GM19193 (cell line): ENCODE results near the gene MAPK8IP1.

Experiments used
- POLR2A ChIP-seq: IDR thresholded peaks from 4 replicates; pipeline ENCODE4 v1.6.1; 2011; ENCODE audit not compliant: insufficient read depth, insufficient read length; ENCODE audit errors: extremely low read depth

MAPK8IP1 gene

DNA sequence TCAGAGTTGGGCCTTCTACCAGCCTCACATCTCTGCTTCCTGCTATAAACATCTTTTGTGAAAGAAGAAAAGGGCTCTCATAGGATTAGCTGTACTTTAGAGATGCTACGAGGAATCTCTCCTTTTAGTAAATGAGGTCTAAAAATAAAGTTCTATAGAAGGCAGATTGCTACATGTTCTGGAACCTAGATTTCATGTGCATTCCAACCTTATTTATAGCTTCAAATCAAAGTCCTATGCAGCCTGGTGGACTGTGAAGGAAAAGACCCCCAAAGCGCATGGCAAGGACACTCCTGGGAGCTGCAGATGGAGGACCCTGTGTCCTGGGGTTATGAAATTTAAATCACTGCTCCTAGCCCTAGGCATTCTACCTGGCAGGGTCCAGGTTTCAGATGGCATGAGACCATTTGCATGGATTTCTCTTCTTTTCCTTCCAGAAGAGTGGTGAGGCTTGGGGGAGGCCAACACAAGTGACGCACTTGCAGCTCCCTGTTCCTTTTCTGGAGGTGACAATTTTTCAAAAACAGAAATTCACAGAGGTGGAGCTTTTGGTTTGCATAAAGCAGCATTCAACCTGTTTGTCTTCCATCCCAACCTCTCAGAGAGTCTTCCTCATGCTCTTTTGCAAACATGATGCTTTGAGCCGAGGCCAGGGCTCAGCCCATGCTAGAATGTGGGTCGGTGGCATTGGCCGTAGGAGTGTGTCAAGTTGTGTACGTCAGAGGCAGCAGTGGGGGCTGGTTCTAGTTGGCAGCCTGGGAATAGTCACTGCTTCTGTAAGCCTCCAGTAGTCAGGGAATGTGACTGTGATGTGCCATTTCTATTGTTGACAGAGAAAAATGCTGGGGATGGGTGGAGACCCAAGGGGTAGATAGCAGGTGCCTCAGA, 31.9 kb upstream of the MAPK8IP1 start:
- no peak for TF ChIP-seq POLR2A

DNA sequence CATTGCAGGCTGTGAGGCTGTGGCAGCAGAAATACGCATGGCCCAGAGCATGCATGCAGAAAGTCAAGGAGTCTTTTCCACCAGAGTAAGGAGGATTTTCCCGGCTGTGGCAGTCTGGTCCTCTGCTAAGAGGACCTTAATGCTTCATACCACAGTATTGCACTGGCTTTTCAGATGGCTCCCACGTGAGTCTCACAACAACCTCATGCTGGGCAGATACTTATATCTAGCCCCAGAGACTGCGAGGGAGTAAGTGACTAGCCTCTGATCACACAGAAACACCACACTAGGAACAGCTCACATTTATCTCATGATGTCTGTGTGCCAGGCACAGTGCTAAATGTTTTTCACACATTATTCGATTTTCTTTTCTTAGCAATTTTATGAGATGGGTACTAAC, 30.1 kb upstream of the MAPK8IP1 start:
- TF ChIP-seq POLR2A = no peak

DNA sequence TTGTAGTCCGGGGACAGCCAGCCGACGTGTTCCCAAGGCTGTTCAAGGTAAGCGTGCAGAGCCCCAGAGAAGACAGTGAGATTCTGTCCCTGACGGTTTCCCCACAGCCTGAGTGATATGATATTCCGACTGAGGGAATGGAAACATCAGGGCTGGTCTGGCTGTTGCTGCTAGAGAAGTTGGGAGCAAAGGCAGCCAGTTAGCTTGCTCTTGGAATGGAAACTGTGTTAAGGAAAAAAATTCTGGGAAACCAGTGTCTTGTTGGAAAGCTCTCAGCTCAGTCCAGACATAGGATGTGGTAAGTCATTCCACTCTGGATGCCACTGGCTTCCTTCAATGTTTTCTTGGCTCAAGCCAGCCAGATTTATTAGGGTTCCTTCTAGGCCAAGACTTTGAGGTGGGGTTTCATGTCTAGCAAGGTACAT, 29.4 kb upstream of the MAPK8IP1 start:
- no peak for TF ChIP-seq POLR2A

DNA sequence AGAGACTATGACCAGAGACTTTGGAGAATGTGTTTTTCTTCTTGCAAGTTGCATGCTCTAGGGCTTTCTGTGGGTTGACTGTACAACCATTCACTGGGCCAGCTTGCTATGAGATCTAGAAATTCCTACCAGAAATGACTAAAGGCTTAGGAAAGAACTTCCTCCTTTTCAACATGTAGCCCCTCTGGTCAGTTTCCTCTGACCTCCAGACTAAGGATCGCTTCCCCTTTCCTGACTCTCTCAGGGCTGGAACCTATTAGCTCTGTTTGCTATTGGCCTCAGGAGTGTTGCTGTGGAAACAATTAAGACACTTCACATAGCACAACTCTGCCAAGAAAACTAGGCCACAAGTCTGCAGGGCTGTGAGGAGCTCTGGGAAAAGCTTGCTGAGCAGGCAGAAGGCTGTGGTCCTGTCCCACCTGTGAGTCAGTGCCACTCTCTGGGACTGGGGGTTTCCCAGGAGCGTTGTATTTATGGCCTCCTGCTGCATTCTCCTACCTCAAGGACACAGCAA, 27.4 kb upstream of the MAPK8IP1 start:
- TF ChIP-seq POLR2A = no peak

DNA sequence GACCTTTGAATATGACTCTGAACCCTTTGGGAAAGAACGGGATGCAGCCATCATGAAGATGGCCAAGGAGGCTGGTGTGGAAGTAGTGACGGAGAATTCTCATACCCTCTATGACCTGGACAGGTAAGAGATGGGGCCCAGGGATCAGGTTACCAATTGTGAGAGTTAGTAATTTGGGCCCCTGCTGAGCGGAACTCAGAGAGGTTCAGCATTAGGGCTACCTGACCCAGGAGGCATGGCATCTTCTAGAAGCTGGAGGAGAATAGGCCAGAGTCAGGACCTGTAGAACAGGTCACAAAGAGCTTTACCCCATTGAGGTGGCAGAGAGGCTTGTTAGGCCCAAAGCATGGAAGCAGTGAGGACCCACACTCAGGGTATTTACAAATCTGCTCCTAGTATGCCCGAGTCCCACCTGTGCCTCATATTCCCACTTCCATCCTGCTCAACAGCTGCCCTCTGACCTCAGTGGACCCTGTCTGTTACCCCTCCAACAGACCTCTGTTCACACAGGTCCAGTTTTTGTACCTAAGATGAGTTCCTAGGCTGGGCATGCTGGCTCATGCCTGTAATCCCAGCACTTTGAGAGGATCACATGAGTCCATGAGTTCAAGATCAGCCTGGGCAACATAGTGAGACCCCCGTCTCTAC, 26.6 kb upstream of the MAPK8IP1 start:
- TF ChIP-seq POLR2A = no peak

DNA sequence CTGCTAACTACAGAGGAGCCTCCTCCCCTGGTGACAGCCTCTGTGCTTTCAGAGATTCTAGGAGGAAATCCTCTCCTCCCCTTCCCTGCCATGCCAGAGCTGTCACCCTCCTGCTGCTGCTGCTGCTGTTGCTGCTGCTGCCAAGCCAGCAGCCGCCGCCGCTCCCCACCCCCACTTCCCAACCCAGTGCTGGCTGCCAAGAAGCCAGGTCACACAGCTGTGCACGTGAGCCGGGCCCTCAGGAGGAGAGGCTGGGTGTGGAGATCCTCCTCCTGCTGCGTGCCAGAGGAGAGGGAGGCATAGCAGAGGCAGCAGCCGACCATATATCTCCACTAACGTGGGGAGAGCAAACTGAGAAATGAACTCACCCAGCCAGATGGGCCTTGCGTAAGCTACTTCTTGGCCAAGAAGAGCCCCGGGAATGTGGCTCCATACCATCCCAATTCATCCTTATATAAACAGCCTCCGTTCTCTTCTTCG, 25.8 kb upstream of the MAPK8IP1 start:
- no peak for TF ChIP-seq POLR2A

DNA sequence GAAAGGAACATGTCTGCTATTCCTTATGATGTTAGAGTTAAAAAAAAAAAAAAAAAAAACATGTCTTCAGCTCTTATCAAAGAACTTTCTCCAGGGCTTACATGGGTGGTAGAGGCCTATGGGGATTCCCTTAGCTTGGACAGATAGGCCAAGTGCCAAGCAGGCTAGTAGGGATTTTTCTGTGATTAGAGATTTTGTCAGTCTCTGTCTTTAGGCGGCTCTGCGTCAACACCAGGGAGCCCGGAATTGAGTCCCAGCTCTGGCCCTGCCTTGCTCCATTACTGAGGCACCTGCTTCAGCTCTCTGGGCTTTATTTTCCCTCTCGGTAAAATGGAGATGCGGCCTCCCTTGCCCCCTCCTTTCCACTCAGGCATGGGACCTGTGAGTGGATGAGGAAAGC, 25.1 kb upstream of the MAPK8IP1 start:
- TF ChIP-seq POLR2A = no peak

DNA sequence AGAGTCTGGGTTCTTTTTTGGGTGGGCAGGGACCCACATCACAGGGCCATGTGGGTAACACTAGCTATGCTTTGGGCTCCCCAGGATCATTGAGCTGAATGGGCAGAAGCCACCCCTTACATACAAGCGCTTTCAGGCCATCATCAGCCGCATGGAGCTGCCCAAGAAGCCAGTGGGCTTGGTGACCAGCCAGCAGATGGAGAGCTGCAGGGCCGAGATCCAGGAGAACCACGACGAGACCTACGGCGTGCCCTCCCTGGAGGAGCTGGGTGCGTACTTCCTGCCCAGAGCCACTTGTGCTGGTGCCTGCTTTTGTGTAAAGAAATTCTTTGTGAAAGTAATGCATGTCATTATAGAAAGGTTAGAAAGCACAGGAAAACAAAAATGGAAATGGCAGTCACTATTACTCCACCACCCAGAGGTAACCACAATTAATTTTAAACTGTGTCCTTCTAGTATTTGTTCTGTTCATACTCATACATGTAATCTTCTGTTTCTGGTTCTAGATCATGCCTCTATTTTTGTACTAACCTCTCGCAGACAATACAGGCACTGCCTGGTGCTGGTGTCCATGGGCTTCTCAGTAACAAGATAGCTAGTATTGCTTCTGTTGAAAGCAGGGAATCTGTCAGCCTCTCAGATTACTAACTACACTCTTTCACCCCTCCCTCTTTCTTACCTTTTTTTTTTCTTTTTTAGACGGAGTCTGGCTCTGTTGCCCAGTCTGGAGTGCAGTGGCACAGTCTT, 24.5 kb upstream of the MAPK8IP1 start:
- TF ChIP-seq POLR2A = no peak

DNA sequence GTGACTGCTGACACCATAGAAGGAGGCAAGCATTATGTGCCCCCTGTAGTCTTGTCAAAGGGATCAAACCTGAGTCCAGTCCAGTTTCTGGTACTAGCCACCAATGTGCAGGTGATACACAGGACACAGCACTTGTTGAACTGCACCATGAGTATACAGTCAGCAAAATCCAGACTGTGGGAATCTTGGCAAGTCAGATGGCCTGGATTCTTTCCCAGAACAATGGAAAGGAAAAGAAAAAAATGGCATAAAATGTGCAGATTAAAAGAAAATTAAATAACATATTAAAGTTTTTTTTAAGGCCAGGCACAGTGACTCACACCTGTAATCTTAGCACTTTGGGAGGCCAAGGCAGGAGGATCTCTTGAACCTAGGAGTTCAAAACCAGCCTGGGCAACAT, 21.4 kb upstream of the MAPK8IP1 start:
- no peak for TF ChIP-seq POLR2A

DNA sequence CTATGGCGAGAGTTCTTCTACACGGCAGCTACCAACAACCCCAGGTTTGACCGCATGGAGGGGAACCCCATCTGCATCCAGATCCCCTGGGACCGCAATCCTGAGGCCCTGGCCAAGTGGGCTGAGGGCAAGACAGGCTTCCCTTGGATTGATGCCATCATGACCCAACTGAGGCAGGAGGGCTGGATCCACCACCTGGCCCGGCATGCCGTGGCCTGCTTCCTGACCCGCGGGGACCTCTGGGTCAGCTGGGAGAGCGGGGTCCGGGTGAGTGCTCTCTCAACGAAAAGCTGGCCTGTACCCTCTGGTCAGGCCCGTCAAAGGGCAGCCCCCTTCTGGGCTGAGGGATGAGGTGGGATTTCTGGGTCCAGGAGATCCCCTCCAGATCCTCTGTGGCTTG, 15.9 kb upstream of the MAPK8IP1 start:
- no peak for TF ChIP-seq POLR2A

DNA sequence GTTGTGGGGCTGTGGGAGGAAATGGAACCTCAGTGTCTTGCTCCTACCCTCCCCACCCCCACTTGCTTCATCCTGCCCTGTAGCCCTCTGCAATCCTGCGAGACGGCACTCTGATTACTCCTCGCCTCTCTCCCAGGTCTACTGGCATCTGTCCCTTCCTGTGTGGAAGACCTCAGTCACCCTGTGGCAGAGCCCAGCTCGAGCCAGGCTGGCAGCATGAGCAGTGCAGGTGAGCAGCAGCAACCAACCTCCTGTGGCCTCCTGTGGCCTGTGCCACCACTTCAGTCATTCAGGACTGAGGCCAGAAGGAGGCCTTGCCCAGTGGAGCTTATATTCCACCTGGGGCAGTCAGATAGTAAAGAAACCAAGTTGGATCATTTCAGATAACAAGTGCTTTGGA, 14.7 kb upstream of the MAPK8IP1 start:
- TF ChIP-seq POLR2A = no peak

DNA sequence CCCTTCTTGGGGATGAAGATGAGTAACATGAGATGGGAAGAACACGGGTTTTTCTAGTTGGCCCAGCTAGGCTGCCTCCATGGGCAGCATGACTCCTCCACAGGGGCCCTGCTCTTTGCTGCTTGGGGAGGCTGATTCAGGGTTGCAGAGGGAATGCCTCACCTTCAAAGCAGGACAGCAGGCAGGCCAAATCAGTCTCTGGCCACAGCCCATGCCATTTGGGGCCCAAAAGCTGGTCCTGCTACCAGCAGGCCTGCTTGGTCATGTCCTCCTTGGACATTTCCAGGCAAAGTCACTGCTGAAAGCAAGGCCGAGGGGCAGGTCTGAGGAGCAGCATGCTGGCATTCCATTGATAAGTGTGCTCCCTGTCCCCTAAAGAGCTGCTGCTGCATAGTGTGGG, 13.8 kb upstream of the MAPK8IP1 start:
- TF ChIP-seq POLR2A = no peak

DNA sequence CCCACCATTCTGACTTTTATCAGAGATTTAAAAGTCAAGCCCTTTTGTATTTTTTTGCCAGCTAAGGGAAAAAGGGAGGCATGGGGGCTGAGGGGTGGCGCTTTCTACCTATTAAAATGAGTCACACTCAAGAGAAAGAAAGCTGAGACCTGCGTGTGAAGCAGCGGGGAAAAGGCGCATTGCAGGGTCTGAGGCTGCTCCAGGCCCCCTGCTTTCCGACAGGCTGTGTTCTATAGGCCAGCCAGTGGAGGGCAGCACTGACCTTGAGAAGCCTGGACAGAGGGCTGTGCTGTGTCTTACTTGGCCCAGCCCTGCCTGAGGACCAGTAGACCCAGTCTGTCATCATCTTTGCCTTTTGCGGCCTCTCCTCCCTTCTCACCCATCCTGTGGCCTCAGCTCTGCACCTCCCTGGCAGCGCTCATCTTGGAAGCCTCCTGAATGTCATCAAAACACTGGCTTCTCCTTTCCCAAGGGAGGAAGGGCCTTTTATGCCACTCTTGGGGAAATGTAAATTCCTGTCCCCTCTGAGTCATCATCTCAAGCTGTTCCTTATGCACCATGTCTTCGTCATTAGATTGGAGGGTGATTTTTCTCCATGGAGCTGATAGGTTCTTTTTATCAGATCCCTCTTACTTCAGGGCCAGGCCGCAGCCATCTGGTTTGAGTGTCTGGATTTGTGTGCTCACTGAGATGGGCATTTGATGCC, 12.6 kb upstream of the MAPK8IP1 start:
- TF ChIP-seq POLR2A = no peak

DNA sequence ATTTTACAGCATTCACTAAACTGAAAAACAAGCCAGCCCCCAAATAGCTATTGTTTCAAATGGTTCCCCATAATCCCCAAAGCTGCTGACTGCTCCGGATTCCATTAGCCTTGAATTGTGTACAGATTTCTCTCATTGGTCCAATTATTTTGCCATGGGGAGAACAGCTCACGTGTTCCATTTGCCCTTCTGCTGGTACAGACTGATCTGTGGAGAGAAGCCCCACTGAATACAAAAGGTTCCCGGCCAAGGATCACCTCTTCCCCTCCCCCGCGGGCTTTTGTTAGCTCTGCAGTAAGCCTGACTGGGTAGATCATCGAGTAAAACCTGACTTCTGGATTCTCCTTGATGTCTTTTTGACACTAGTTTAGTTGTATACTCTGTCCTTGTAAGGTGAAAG, 9.1 kb upstream of the MAPK8IP1 start:
- no peak for TF ChIP-seq POLR2A
